ENCODE data around the gene KCTD14. TPM values are rescaled to one million over a fixed set of nuclear protein-coding genes. Genes with fewer than 3 reads are reported as not detected.

The KCTD14 gene
- total RNA-seq, 1 donor = 4.3 TPM

DNA sequence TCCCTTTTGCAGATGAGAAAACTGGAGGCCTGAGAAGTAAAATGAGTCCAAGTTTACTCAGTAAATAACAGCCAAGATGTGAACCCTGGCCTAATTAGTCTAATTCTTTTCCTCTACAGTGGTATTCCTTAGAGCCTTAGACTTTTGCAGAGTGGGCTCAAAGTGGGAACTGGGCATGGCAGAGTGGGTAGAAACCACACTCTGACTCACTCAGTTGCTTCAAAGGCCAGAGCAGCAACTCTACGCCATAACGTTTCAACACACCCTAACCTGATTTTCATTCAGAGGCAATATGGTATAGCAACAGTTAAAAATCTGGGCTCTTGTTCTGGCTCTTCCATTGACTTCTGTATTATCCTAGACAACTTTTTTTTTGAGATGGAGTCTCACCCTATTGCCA lies 43.4 kb upstream of the KCTD14 start:
- no peak for DNase-seq (ENCODE audit: low read depth)
- no peak overlapping the region for H3K4me3 ChIP-seq (ENCODE audit: low read depth, low read length)
- TF ChIP-seq CTCF (IDR thresholded peaks at IDR 0.05; ENCODE audit: insufficient read depth, low read depth, low read length) = no peak

- H3K4me3 ChIP-seq (ENCODE audit: low read depth, low read length) = no peak overlapping the region
- DNase-seq (ENCODE audit: low read depth) = no peak
- TF ChIP-seq CTCF (IDR thresholded peaks at IDR 0.05; ENCODE audit: insufficient read depth, low read depth, low read length) = no peak
Measured at GRCh38 chr11:78065203-78065602, 42.1 kb upstream of the KCTD14 start.

GRCh38 chr11:78063440-78064181 lies 40.5 kb upstream of the KCTD14 start, which contains the start of gene THRSP:
TSS of gene THRSP (plus strand) at chr11:78063861. CDS start at chr11:78063882, 21 bp downstream.
- DNase-seq (ENCODE audit: low read depth) = no peak
- no peak for TF ChIP-seq CTCF (IDR thresholded peaks at IDR 0.05; ENCODE audit: insufficient read depth, low read depth, low read length)
- H3K4me3 ChIP-seq (ENCODE audit: low read depth, low read length) = no peak within 1 kb of the TSS

GRCh38 chr11:78062671-78063070 lies 39.6 kb upstream of the KCTD14 start:
- DNase-seq (ENCODE audit: low read depth) = no peak
- H3K4me3 ChIP-seq (ENCODE audit: low read depth, low read length) = no peak overlapping the region
- no peak for TF ChIP-seq CTCF (IDR thresholded peaks at IDR 0.05; ENCODE audit: insufficient read depth, low read depth, low read length)

- no peak overlapping the region for H3K4me3 ChIP-seq (ENCODE audit: low read depth, low read length)
- DNase-seq (ENCODE audit: low read depth) = no peak
- no peak for TF ChIP-seq CTCF (IDR thresholded peaks at IDR 0.05; ENCODE audit: insufficient read depth, low read depth, low read length)
Measured at GRCh38 chr11:78061921-78062311, 38.8 kb upstream of the KCTD14 start.

DNA sequence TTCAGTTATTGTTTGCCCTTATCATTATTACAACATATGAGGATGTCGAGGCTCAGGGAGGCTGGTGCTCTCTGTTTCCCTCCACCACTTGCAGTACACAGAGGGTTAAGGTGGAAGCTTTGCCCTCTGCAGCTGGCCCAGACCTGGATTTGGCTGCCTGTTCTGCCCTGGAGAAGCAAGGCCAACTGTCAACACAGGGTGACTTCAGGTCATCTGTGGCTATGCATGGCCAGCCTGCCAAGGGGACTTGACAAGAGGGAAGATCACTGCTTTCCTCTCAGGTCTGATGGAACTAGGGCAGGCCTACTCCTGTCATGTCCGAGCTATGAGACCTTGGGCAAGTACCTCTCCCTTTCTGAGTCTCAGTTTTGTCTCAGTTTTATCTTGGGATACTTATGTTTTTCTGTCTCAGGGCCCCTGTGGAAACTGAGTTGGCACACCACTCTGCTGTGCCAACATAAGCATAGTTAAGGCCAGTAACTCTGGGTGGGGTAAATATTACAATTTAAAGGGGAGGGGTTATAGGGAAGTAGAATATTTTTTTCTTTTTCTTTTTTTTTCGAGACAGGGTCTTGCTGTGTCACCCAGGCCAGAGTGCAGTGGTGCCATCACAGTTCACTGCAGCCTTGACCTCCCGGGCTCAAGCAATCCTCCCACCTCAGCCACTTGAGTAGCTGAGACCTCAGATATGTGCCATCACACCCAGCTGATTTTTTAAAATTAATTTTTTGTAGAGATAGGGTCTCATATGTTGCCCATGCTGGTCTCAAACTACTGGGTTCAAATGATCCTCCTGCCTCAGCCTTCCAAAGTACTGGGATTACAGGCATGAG lies 38.2 kb upstream of the KCTD14 start:
- DNase-seq (ENCODE audit: low read depth) = no peak
- no peak overlapping the region for H3K4me3 ChIP-seq (ENCODE audit: low read depth, low read length)
- TF ChIP-seq CTCF (IDR thresholded peaks at IDR 0.05; ENCODE audit: insufficient read depth, low read depth, low read length) = no peak

Data from fibroblast of villous mesenchyme (primary cell).